Measurements from ENCODE around the gene EFTUD2. TPM values are rescaled to one million over a fixed set of nuclear protein-coding genes. Genes with fewer than 3 reads are reported as not detected.

Gene EFTUD2
- total and polyA plus RNA-seq, 2 experiments from 2014 or later = 65.2 to 87.0 TPM

DNA sequence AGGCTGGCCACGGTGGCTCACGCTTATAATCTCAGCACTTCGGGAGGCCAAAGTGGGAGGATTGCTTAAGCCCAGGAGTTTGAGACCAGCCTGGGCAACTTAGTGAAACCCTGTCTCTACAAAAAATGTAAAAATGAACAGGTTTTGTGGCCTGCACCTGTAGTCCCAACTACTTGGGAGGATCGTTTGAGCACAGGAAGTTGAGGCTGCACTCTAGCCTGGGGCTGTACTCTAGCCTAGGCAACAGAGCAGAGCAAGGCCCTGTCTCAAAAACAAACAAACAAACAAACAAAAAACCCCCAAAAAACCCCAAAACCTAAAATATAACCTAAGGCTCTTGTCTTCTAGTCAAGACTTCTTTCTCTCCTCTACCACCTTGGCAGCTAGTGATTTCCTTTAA, 59.0 kb downstream of the EFTUD2 start:
- H3K27me3 ChIP-seq = no peaks in the 10 kb centered on the region
- H4K20me1 ChIP-seq (ENCODE audit: insufficient read depth, poor library complexity, severe bottlenecking) = no peaks in the 10 kb centered on the region
- H3K27ac ChIP-seq = no peak overlapping the region
- no peaks in the 10 kb centered on the region for H3K9me3 ChIP-seq (ENCODE audit: low read depth)
- H3K4me3 ChIP-seq = no peak overlapping the region
- H3K36me3 ChIP-seq (replicated peaks; ENCODE audit: insufficient read depth, low read depth) = no peaks in the 10 kb centered on the region
- H2AFZ ChIP-seq = no peak overlapping the region
- TF ChIP-seq EZH2 (IDR thresholded peaks at IDR 0.05; ENCODE audit: borderline replicate concordance) (no peak), EZH2phosphoT487 (IDR thresholded peaks at IDR 0.05; ENCODE audit: low read depth, severe bottlenecking, unreplicated experiment) (no peak)
- TF ChIP-seq, protein P1, sequence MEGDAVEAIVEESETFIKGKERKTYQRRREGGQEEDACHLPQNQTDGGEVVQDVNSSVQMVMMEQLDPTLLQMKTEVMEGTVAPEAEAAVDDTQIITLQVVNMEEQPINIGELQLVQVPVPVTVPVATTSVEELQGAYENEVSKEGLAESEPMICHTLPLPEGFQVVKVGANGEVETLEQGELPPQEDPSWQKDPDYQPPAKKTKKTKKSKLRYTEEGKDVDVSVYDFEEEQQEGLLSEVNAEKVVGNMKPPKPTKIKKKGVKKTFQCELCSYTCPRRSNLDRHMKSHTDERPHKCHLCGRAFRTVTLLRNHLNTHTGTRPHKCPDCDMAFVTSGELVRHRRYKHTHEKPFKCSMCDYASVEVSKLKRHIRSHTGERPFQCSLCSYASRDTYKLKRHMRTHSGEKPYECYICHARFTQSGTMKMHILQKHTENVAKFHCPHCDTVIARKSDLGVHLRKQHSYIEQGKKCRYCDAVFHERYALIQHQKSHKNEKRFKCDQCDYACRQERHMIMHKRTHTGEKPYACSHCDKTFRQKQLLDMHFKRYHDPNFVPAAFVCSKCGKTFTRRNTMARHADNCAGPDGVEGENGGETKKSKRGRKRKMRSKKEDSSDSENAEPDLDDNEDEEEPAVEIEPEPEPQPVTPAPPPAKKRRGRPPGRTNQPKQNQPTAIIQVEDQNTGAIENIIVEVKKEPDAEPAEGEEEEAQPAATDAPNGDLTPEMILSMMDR (IDR thresholded peaks at IDR 0.05; ENCODE audit: poor library complexity) = no peak
- no peaks in the 10 kb centered on the region for H3K9me2 ChIP-seq (replicated peaks; ENCODE audit: insufficient read depth)
- no peaks in the 10 kb centered on the region for H3K4me1 ChIP-seq (ENCODE audit: insufficient read depth)
- H3K79me2 ChIP-seq = no peaks in the 10 kb centered on the region
- WGBS (ENCODE audit: low lambda C conversion rate, missing lambda C conversion rate) = 89% methylated on average over 4 of the region's 4 CpGs
- no peak for DNase-seq (ENCODE audit: low spot score)
- no peak overlapping the region for H3K4me2 ChIP-seq

DNA sequence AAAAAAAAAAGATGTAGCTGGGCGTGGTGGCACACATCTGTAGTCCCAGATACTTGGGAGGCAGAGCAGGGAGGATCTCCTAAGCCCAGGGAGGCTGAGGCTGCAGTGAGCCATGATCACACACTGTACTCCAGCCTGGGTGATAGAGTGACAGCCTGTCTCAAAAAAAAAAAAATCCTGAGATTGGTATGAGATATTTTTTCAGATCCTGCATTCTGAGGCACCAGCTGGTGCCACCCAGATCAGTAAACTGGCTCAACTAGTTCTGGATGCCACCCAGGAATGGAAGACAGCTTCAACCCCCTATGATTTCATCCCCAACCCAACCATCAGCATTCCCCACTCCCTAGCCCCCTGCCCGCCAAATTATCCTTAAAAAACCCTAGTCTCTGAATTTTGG, 62.0 kb downstream of the EFTUD2 start:
- H3K9me3 ChIP-seq (ENCODE audit: low read depth) = no peaks in the 10 kb centered on the region

DNA sequence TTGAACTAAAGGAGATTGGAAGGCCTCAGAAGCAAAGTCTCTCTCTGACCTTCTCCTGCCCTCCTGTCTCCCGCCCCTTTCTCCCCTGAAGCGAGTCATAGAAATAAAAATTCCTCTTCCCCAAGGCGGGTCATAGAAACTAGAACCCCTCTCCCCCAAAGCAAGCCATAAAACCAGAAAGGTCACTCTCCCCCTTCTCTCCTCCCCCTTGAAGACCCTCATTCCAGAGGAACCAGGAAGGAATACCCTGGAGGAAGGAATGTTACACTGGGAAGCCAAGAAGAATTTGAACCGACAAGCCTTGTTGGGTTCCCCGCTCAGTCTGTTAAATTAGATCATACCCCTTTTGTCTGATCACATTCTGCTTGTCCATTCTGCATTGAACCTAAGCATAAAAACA, 66.4 kb downstream of the EFTUD2 start:
- Histone ChIP-seq H3K4me2 (no peak overlapping the region), H3K36me3 (replicated peaks; ENCODE audit: insufficient read depth, low read depth) (no peaks in the 10 kb centered on the region), H3K4me1 (ENCODE audit: insufficient read depth) (peaks cover 5% of the 10 kb centered on the region), H3K79me2 (peaks cover 14% of the 10 kb centered on the region), H3K27me3 (peaks cover 4% of the 10 kb centered on the region), H3K9me2 (replicated peaks; ENCODE audit: insufficient read depth) (no peaks in the 10 kb centered on the region), H2AFZ (no peak overlapping the region), H3K27ac (no peak overlapping the region), H3K9me3 (ENCODE audit: low read depth) (no peaks in the 10 kb centered on the region), H4K20me1 (ENCODE audit: insufficient read depth, poor library complexity, severe bottlenecking) (peaks cover 3% of the 10 kb centered on the region), H3K4me3 (no peak overlapping the region)
- no peak for TF ChIP-seq EZH2 (IDR thresholded peaks at IDR 0.05; ENCODE audit: borderline replicate concordance)
- TF ChIP-seq EZH2phosphoT487 (IDR thresholded peaks at IDR 0.05; ENCODE audit: low read depth, severe bottlenecking, unreplicated experiment) = no peak
- TF ChIP-seq, protein P1 (IDR thresholded peaks at IDR 0.05; ENCODE audit: poor library complexity) = no peak
- WGBS (ENCODE audit: low lambda C conversion rate, missing lambda C conversion rate) = 60% methylated on average over 5 of the region's 5 CpGs
- no peak for DNase-seq (ENCODE audit: low spot score)

More for the DNA sequence above, 62.0 kb downstream of the EFTUD2 start:
- DNase-seq (ENCODE audit: low spot score) = no peak
- Histone ChIP-seq H3K4me1 (ENCODE audit: insufficient read depth) (no peaks in the 10 kb centered on the region), H3K79me2 (no peaks in the 10 kb centered on the region), H3K4me2 (no peak overlapping the region), H3K27ac (no peak overlapping the region), H3K9me2 (replicated peaks; ENCODE audit: insufficient read depth) (no peaks in the 10 kb centered on the region), H4K20me1 (ENCODE audit: insufficient read depth, poor library complexity, severe bottlenecking) (no peaks in the 10 kb centered on the region), H3K27me3 (no peaks in the 10 kb centered on the region), H2AFZ (no peak overlapping the region), H3K4me3 (no peak overlapping the region), H3K36me3 (replicated peaks; ENCODE audit: insufficient read depth, low read depth) (no peaks in the 10 kb centered on the region)
- WGBS (ENCODE audit: low lambda C conversion rate, missing lambda C conversion rate) = 87% methylated on average over 2 of the region's 2 CpGs
- TF ChIP-seq, protein P1 (IDR thresholded peaks at IDR 0.05; ENCODE audit: poor library complexity) = no peak
- no peak for TF ChIP-seq EZH2phosphoT487 (IDR thresholded peaks at IDR 0.05; ENCODE audit: low read depth, severe bottlenecking, unreplicated experiment)
- no peak for TF ChIP-seq EZH2 (IDR thresholded peaks at IDR 0.05; ENCODE audit: borderline replicate concordance)

DNA sequence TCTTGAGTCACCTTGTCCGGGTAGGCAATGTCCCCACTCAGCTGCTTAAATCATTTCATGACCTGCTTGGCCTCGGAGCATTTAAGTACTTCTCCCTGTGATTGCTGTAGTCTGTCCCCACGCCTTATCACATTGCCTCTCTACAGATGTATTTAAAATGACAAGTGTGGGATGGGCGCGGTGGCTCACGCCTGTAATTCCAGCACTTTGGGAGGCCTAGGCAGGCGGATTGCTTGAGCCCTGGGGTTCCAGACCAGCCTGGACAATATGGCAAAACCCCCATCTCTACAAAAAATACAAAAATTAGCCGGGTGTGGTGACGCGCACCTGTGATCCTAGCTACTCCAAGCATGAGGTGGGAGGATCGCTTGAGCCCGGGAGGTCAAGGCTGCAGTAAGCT, 67.9 kb downstream of the EFTUD2 start:
- peaks cover 12% of the 10 kb centered on the region for H3K27me3 ChIP-seq
- no peak for TF ChIP-seq EZH2phosphoT487 (IDR thresholded peaks at IDR 0.05; ENCODE audit: low read depth, severe bottlenecking, unreplicated experiment)
- TF ChIP-seq, protein P1 (IDR thresholded peaks at IDR 0.05; ENCODE audit: poor library complexity) = no peak
- no peaks in the 10 kb centered on the region for H3K9me3 ChIP-seq (ENCODE audit: low read depth)
- H3K36me3 ChIP-seq (replicated peaks; ENCODE audit: insufficient read depth, low read depth) = no peaks in the 10 kb centered on the region
- H3K27ac ChIP-seq = no peak overlapping the region
- no peaks in the 10 kb centered on the region for H3K9me2 ChIP-seq (replicated peaks; ENCODE audit: insufficient read depth)
- DNase-seq (ENCODE audit: low spot score) = no peak
- H3K4me1 ChIP-seq (ENCODE audit: insufficient read depth) = peaks cover 6% of the 10 kb centered on the region
- WGBS (ENCODE audit: low lambda C conversion rate, missing lambda C conversion rate) = 82% methylated on average over 12 of the region's 12 CpGs
- peaks cover 12% of the 10 kb centered on the region for H4K20me1 ChIP-seq (ENCODE audit: insufficient read depth, poor library complexity, severe bottlenecking)
- no peak overlapping the region for H2AFZ ChIP-seq
- no peak overlapping the region for H3K4me2 ChIP-seq
- H3K79me2 ChIP-seq = peaks cover 29% of the 10 kb centered on the region
- H3K4me3 ChIP-seq = no peak overlapping the region

Data from hepatocyte (in vitro differentiated cells).